Inferior parietal cortex (tissue), 1 donor: Measurements from ENCODE around the gene MXI1.
"Not testable (repeated sequence)": the region's sequence is repeated elsewhere in the genome, so short reads cannot be mapped to it uniquely, and the experiment has no call there.

Source experiments
- DNase-seq: peaks from one replicate; pipeline ENCODE4 v3.0.0-alpha.2; 2016; ENCODE audit errors: extremely low spot score

MXI1 gene

DNA sequence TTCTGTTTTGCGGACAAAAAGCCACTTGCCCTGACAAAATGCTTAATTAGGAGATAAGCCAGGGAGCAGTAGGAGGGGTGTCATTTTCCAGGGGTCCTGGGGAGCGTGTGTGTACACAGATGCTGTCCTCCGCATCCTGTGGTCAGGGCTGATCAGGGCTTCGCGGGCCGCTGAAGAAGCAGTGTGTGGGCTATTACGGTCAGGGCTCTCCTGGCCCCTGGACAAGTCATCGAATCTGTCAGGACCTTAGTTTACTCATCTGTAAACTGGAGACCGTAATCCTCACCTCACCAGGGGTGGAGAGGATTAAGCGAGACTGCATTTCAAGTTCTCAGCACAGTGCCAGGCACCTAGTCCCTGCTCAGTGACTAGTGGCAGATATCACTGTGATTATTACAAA, 26.0 kb upstream of the MXI1 start:
- DNase-seq, result no peak

DNA sequence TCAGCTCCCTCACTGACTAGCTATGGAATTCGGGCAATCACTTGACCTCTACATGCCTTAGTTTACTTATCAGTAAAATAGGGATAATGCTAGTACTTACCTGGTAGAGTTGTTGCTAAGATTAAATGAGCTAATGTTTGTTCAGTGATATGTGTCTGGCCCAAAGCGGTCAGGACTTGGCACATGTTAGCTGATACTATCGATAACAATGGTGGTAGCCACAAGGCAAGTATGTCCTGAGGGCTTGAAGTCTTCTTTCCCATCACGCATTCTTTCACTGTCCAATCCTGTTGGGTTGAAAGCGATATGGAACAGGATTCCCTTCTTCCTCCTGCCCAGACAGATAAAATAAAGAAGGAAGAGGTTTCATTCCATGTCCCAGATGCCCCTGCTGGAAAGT, 25.5 kb upstream of the MXI1 start:
- no peak for DNase-seq

DNA sequence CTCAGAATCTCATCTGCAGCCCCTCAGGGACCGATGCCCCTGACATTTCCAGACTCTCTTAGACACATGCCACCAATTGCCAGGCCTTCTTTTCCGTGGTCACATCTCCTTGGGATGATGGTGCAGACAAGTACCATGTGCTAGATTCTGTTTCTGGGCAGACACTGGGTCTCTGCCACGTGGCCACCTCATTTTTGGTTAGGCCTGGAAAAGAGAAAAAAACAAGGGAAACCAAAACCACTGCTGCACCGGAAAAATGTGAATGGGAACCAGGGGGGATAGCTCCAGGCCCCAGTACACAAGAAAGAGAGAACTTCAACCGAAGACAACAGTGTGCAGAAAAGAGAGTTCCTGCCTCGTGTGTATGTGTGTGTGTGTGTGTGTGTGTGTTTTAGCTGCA, 23.0 kb upstream of the MXI1 start:
- no peak for DNase-seq

DNA sequence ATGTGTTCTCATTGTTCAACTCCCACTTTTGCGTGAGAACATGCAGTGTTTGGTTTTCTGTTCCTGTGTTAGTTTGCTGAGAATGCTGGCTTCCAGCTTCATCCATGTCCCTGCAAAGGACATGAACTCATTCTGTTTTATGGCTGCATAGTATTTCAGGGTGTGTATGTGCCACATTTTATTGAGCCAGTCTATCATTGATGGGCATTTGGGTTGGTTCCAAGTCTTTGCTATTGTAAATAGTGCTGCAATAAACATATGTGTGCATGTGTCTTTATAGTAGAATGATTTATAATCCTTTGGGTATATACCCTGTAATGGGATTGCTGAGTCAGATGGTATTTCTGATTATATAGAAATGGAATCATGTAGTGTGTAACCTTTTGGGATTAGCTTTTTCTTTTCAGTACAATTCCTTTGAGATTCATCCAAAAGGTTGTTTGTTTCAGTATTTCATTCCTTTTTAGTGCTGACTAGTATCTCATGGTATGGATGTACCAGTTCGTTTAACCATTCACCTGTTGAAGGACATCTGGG, 21.7 kb upstream of the MXI1 start:
- not testable (repeated sequence) for DNase-seq

GRCh38 chr10:110190170-110190569, 17.2 kb upstream of the MXI1 start:
- DNase-seq, result no peak

DNA sequence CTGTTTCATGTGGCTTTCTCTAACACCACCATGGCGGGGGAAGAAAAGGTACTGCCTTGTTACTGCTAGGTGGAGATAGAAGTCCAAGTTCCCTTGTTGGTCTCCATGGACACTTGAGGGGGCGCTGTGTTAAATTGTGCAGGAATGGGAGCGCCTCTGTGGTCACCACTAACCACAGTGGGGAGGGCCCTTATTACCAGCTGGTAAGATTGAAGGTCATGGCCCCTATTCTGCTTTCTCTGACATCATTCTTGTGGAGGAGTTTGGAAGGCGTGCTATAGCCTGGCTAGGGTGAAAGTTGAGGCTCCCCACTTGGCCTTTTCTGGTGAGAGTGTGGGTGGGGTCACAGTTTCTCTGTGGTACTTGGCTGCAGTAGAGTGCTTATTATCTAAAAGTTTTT, 14.9 kb upstream of the MXI1 start:
- DNase-seq, result no peak

DNA sequence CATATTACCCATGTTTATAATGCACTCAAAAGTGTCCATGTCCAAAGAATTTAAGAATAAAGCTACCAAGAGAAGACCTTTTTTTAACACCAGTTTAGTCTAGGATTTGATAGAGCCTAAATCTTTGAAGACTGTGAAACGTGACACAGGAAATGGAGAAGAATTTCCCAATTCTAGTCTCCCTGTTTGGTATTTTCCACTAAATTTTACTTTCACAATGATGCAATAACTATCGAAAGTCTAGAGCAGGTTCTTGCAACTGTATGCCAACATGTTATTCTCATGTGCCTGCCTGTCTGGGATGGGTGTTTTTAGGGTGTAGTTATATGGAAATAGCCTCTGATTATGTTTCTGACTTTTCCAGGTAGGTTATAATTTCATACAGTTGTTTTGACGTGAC, 6.9 kb upstream of the MXI1 start:
- DNase-seq, result no peak

- not testable (repeated sequence) for DNase-seq
These were observed 6.4 kb upstream of the MXI1 start for GRCh38 chr10:110201046-110201445.

DNA sequence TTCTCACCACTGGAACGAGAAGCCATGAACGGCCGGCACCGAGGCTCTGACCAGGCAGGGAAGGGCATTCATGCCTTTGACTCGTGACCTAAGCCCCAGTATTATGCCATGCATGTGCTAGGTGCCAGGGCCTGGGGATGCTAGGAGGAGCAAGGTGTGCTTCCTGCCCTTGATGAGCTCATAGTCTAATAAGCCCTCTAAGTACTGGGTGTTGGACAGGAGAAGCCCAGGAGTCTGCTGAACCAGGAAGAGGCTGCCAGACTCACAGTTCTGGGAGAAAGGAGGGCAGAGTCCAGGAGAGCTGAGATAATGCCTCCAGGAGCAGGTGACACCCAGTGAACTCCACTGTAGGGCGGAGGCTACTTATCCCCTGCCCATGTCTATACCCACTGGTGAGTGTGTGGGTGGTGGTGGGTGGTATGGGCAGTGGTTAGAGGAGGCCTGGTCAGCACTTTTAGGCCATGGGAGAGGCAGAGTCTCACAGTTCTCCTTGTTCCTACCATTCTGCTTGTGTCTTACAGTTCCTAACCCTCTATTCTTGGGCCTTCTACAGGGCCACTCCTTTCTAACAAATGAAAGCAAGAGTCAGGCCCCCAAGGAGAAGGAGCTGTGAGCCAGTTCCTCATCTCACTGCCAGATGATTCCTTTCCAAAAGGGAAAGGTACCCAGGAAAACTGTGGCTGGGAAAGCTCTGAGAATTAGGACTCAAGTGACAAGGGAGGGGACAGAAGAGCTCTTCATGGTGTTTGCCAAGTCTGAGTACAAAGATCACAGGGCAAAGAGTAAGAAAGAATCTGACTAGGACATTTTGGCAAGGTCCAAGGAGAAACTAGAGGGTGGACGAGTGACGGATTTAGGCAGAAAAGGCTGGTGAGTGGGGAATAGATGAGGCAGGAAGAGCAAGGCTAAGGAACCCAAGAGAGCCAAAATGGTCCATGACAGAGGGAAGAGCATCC, 3.6 kb upstream of the MXI1 start:
- DNase-seq, result no peak

DNA sequence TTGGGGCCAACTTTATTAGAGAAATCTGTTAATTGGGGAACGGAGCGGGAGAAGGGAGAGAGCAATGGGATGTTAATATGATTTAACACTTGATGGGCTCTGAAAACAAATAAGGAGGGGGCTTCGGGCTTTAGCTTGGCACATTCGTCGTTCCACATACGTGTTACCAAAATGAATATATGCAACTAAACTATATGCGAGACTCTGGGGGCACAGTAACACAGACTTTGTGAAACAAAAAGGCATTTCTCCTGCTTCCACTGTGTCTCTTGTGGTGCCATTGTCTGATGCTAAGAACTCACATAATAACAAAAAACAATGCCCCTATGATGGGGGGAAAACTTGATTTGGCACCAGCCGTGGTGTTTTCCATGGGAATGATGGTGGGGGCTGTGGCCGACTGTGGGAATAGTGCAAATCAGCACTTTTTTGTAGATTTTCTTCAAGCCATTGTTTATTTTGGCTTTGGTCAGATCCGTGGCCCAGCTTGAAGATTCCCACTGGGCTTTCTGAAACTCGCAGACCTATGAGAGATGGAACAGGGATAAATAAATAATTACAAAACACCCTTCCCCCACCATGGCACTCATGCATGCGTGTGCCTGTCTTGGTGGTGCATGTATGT, 2.2 kb upstream of the MXI1 start:
- DNase-seq, result no peak

GRCh38 chr10:110207805-110208613, 604 bp downstream of the MXI1 start:
- DNase-seq, result peak; percentile 49

GRCh38 chr10:110208614-110209453, 1.4 kb downstream of the MXI1 start:
- peak; percentile 63 for DNase-seq

DNA sequence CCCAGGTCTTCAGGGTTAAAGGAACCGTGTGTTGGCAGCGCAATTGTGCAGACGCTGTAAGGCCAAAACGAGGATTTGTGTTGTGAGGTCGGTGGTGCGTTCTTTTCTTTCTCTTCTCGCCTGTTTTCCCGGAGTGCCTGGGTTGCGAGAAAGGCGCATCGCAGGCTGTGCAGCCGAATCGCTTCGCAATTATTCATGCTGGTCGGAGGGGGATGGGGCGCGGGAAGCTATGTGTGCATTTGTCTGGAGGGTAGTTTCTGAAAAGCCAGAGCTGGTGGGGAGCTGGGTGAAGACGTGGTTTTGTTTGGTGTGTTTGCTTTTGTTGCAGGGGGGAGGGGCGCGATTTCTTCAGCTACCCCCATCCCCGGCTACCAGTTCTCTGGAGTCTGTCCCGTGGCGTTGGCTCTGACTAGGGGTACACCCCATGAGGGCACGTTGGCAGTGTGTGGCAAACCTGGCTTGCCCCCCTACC, 2.1 kb downstream of the MXI1 start:
- peak; percentile 45 for DNase-seq

GRCh38 chr10:110209926-110210673, 2.7 kb downstream of the MXI1 start:
- peak; percentile 47 for DNase-seq

GRCh38 chr10:110210674-110211464, 3.5 kb downstream of the MXI1 start:
- DNase-seq, result peak; percentile 98

DNA sequence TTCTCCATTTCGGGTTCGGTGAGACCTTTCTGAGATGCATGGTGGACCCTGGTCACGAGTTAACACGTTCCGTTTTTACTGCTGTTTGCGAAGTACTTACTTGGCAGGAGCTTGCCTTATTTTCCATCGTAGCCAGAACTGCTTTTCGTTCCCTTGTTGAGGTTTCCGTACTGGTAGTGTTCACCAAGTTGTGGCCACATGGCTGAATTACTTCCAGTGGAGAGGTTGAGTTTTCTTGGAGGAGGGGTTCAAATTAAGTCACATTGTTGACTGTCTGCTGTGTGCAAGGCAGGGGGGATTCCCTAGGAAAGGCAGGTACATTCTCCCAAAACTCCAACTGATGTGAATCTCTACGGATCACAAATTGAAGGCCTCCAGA, 4.0 kb downstream of the MXI1 start:
- no peak for DNase-seq

DNA sequence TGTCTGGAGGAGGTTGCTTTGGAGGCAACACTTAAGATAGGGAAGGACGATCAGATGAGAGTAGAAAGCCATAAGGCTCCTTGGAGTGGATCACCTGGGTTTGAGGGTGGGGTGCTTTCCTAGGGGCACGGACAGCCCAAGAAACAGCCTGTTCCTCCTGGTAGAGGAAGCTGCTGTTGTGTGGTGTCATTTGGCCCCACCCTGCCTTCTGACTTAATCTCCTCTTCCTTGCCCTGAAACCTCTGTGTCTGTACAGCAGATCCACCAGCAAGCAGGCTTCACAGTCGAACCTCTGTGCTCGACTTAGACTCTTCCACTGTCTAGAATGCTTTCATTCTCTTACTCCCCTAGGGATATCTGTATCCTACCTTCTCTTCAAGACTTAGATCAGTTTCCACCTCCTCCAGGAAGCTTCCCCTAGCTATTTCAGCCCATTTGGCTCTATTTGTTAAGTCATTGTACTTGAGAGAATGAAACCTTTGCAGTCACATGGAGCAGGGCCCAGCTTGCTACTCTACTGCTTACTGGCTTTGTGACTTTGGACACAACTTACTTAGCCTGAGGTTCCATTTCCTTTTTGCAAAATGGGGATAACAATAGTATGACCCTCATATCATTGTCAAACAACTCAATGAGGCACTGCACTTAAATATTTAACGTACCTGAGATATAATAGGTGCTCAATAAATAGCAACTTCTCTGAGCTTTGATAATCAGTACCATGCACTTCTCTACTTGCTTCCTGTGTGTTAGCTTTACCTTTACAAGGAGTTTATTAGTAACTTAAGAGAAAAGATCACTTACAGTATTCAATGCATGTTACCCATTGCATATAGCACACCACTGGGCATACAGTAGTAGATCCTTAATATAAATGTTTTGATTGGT, 5.0 kb downstream of the MXI1 start:
- DNase-seq, result peak; percentile 23

DNA sequence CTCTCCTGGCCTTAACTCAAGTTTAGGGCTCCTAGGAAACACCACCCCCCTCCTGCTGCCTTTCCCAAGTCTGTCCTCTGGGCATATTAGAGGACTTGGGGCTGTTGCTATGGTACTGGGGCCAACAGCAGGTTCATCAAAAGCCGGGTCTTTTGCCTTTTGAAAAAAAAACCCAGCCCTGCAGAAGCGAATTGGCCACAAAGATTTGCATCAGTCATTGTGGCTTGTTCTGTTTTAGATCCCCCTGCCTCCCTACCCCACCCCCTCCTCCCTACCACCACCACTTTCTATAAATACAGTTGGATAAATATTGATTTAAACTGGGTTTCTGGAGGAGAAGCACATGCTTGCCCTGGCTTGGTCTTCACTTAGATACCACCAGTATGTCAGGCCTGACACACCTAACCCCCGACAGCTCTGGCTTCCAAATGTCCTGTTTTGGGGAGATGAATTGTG, 7.0 kb downstream of the MXI1 start:
- DNase-seq, result peak; percentile 1
